ENCODE measurements around the gene KCNG1. TPM values are rescaled to one million over a fixed set of nuclear protein-coding genes. Genes with fewer than 3 reads are reported as not detected.

KCNG1 gene
- total RNA-seq = 1.8 and 3.2 TPM in 2 replicates

GRCh38 chr20:51022803-51023616 is at the start of gene KCNG1:
Gene KCNG1 (minus strand): TSS chr20:51023107. CDS start chr20:51010338, 12,769 bp downstream.

DNA sequence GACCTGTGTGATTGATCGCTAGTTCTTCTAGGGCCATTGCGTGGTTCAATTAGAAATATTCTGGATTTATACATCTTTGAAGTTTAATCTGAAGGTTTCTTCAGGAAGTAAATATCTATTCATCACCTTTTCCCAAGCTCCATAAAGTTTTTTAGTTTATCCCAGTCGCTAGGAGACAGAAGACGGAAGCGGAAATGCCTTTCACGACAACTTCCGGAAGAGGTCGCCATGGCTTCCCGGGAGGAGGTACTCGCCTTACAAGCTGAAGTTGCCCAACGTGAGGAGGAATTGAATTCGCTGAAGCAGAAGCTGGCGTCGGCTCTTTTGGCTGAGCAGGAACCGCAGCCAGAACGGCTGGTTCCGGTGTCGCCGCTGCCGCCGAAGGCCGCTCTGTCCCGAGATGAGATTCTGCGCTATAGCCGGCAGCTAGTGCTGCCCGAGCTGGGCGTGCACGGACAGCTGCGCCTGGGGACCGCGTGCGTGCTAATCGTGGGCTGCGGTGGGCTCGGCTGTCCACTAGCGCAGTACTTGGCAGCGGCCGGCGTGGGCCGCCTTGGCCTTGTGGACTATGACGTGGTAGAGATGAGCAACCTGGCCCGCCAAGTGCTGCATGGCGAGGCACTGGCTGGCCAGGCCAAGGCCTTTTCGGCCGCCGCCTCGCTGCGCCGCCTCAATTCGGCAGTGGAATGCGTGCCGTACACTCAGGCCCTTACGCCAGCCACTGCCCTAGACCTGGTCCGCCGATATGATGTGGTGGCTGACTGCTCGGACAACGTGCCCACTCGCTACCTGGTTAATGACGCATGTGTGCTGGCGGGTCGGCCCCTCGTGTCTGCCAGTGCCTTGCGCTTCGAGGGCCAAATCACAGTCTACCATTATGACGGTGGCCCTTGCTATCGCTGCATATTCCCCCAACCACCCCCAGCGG is 64.0 kb downstream of the KCNG1 start, which contains the start of gene MOCS3:
Gene MOCS3, plus strand, starts transcription at position 204 of the 928 bp plus-strand sequence. Its CDS starts 25 bp downstream, at position 229.

GRCh38 chr20:50957798-50958614 is 64.9 kb downstream of the KCNG1 start, which contains the start of gene DPM1:
Gene DPM1 (minus strand): TSS chr20:50958532. CDS start chr20:50958523, 9 bp downstream.

Other genes starting within 250 kb of the KCNG1 start
- 0.65 and 3.3 TPM in 2 replicates for gene BCAS4, start 228.0 kb downstream of the KCNG1 start, total RNA-seq
- 25.7 and 30.2 TPM in 2 replicates for gene ADNP, start 91.7 kb downstream of the KCNG1 start, total RNA-seq
- gene DPM1, start 64.6 kb downstream of the KCNG1 start, total RNA-seq = 84.5 and 152 TPM in 2 replicates
- 8.7 and 13.0 TPM in 2 replicates for gene MOCS3, start 64.3 kb downstream of the KCNG1 start, total RNA-seq

Measured in epithelial cell of umbilical artery (primary cell).